H9 (cell line): ENCODE data around the gene WFIKKN2. TPM values are rescaled to one million over a fixed set of nuclear protein-coding genes. Genes with fewer than 3 reads are reported as not detected.

Experiments
- DNase-seq: peaks from one replicate; pipeline ENCODE4 v3.0.0-alpha.2; 2017
- H2AFZ ChIP-seq: one replicate; pipeline ENCODE4 v1.6.1; 2013; ENCODE audit warnings: mild to moderate bottlenecking, low read length, control low read depth, moderate library complexity
- H2AK5ac ChIP-seq: 2 replicates; pipeline ENCODE4 v1.6.1; 2013; ENCODE audit warnings: low read length, control low read depth, mixed read lengths; ENCODE audit not compliant: insufficient read length
- H2BK120ac ChIP-seq: one replicate; pipeline ENCODE4 v1.6.1; 2013; ENCODE audit warnings: low read depth, mild to moderate bottlenecking, low read length, control low read depth, inconsistent platforms; ENCODE audit not compliant: poor library complexity, severe bottlenecking
- H2BK12ac ChIP-seq: 2 replicates; pipeline ENCODE4 v1.6.1; 2013; ENCODE audit warnings: low read length, control low read depth, mixed read lengths, low read depth; ENCODE audit not compliant: insufficient read length
- H2BK15ac ChIP-seq: 2 replicates; pipeline ENCODE4 v1.6.1; 2013; ENCODE audit warnings: low read depth, low read length, control low read depth
- H2BK20ac ChIP-seq: one replicate; pipeline ENCODE4 v1.6.1; 2013; ENCODE audit warnings: low read depth, mild to moderate bottlenecking, low read length, control low read depth, inconsistent platforms; ENCODE audit not compliant: poor library complexity, severe bottlenecking
- H2BK5ac ChIP-seq: 2 replicates; pipeline ENCODE4 v1.6.1; 2013; ENCODE audit warnings: low read length, control low read depth, mixed read lengths; ENCODE audit not compliant: insufficient read length
- H3K14ac ChIP-seq: 2 replicates; pipeline ENCODE4 v1.6.1; 2013; ENCODE audit warnings: low read length, control low read depth; ENCODE audit not compliant: insufficient read depth
- H3K18ac ChIP-seq: 2 replicates; pipeline ENCODE4 v1.6.1; 2013; ENCODE audit warnings: low read depth, mild to moderate bottlenecking, mixed read lengths, low read length, control low read depth; ENCODE audit not compliant: insufficient read length
- H3K23ac ChIP-seq: 2 replicates; pipeline ENCODE4 v1.6.1; 2013; ENCODE audit warnings: low read length, control low read depth, mixed read lengths, low read depth; ENCODE audit not compliant: insufficient read length
- H3K23me2 ChIP-seq: 2 replicates; pipeline ENCODE4 v1.6.1; 2013; ENCODE audit warnings: low read depth, mild to moderate bottlenecking, mixed read lengths, low read length, control low read depth; ENCODE audit not compliant: insufficient read length, poor library complexity, severe bottlenecking
- H3K27ac ChIP-seq: 2 replicates; pipeline ENCODE4 v1.5.1; 2013; ENCODE audit warnings: low read length, control low read depth, mixed read lengths, low read depth; ENCODE audit not compliant: insufficient read length
- H3K27me3 ChIP-seq: 2 replicates; pipeline ENCODE4 v1.6.1; 2013; ENCODE audit warnings: low read length, control low read depth, inconsistent platforms; ENCODE audit not compliant: insufficient read depth
- H3K4ac ChIP-seq: 2 replicates; pipeline ENCODE4 v1.6.1; 2013; ENCODE audit warnings: low read depth, mild to moderate bottlenecking, control low read depth, inconsistent platforms, low read length, moderate library complexity
- H3K4me1 ChIP-seq: 2 replicates; pipeline ENCODE4 v1.6.1; 2013; ENCODE audit warnings: low read length, control low read depth, inconsistent platforms; ENCODE audit not compliant: insufficient read depth
- H3K4me2 ChIP-seq: 2 replicates; pipeline ENCODE4 v1.6.1; 2013; ENCODE audit warnings: low read length, control low read depth, mixed read lengths; ENCODE audit not compliant: insufficient read length, insufficient read depth
- H3K56ac ChIP-seq: 2 replicates; pipeline ENCODE4 v1.6.1; 2013; ENCODE audit warnings: low read depth, mild to moderate bottlenecking, mixed read lengths, low read length, control low read depth; ENCODE audit not compliant: insufficient read length
- H3K79me1 ChIP-seq: 2 replicates; pipeline ENCODE4 v1.6.1; 2013; ENCODE audit warnings: low read depth, mild to moderate bottlenecking, moderate library complexity, low read length, control low read depth, inconsistent platforms; ENCODE audit not compliant: insufficient read depth, poor library complexity, severe bottlenecking
- H3K79me2 ChIP-seq: 2 replicates; pipeline ENCODE4 v1.6.1; 2013; ENCODE audit warnings: low read length, control low read depth, inconsistent platforms; ENCODE audit not compliant: insufficient read depth
- H3K9ac ChIP-seq: 2 replicates; pipeline ENCODE4 v1.6.1; 2013; ENCODE audit warnings: low read length, control low read depth, mixed read lengths; ENCODE audit not compliant: insufficient read length; ENCODE audit errors: extremely low read depth
- H3K9me3 ChIP-seq: one replicate; pipeline ENCODE4 v1.6.1; 2013; ENCODE audit warnings: low read depth, low read length, inconsistent platforms; ENCODE audit not compliant: control insufficient read depth
- H3T11ph ChIP-seq: one replicate; pipeline ENCODE4 v1.6.1; 2013; ENCODE audit warnings: mild to moderate bottlenecking, low read length, control low read depth, inconsistent platforms
- H4K20me1 ChIP-seq: one replicate; pipeline ENCODE4 v1.6.1; 2013; ENCODE audit not compliant: control insufficient read depth, insufficient read length, insufficient read depth
- H4K5ac ChIP-seq: 2 replicates; pipeline ENCODE4 v1.6.1; 2013; ENCODE audit warnings: low read depth, mild to moderate bottlenecking, mixed read lengths, low read length, control low read depth; ENCODE audit not compliant: insufficient read length
- H4K8ac ChIP-seq: replicated peaks from 2 replicates; pipeline ENCODE4 v1.6.1; 2013; ENCODE audit warnings: low read length, control low read depth, mixed read lengths, low read depth; ENCODE audit not compliant: insufficient read length
- H4K91ac ChIP-seq: 2 replicates; pipeline ENCODE4 v1.6.1; 2013; ENCODE audit warnings: low read depth, mild to moderate bottlenecking, moderate library complexity, mixed read lengths, low read length, control low read depth; ENCODE audit not compliant: insufficient read length
- H3K27ac Mint-ChIP-seq, 3 experiments: 2 replicates in 2 of 3; 3 replicates in 1 of 3; pipeline ENCODE4 v1.8.0; 2020 to 2021; ENCODE audit warnings: mixed read lengths in 3 of 3, mild to moderate bottlenecking in 1 of 3, moderate library complexity in 1 of 3
- H3K27me3 Mint-ChIP-seq: 2 replicates; pipeline ENCODE4 v1.8.0; 2021; ENCODE audit warnings: low read depth, mild to moderate bottlenecking, moderate library complexity, mixed read lengths
- H3K36me3 Mint-ChIP-seq, 3 experiments: 2 replicates in 2 of 3; 3 replicates in 1 of 3; pipeline ENCODE4 v1.8.0; 2020 to 2021; ENCODE audit warnings: low read depth in 3 of 3, mixed read lengths in 3 of 3; ENCODE audit not compliant: insufficient read depth in 1 of 3
- H3K4me1 Mint-ChIP-seq, 2 experiments: 2 replicates each; pipeline ENCODE4 v1.8.0; 2020; ENCODE audit warnings: mixed read lengths in 2 of 2
- H3K4me3 Mint-ChIP-seq, 2 experiments: 2 replicates in 1 of 2; 3 replicates in 1 of 2; pipeline ENCODE4 v1.8.0; 2020 to 2021; ENCODE audit warnings: mild to moderate bottlenecking in 2 of 2, mixed read lengths in 2 of 2, moderate library complexity in 1 of 2
- H3K9me3 Mint-ChIP-seq, 2 experiments: 2 replicates in 1 of 2; 3 replicates in 1 of 2; pipeline ENCODE4 v1.8.0; 2020; ENCODE audit warnings: mild to moderate bottlenecking in 2 of 2, mixed read lengths in 2 of 2, moderate library complexity in 1 of 2
- CTCF ChIP-seq: fragments of 200-600 bp; sonication (generic); conservative IDR thresholded peaks from 3 replicates; pipeline ENCODE4 v1.8.0; 2021; ENCODE audit warnings: antibody characterized with exemption, mild to moderate bottlenecking
- WGBS: extraction: QIAGEN DNeasy Blood & Tissue Kit; methylation state at CpG from one replicate; pipeline ENCODE4 v1.1.7; 2013; ENCODE audit warnings: missing lambda C conversion rate, low lambda C conversion rate, mixed read lengths; ENCODE audit not compliant: insufficient read length; ENCODE audit errors: extremely low coverage; 5-methylcytosine and 5-hydroxymethylcytosine counted together
- total RNA-seq: library from RNA; stranded (reverse); gene quantifications from 2 replicates; pipeline ENCODE4 v1.2.1, GENCODE V29; 2021

The WFIKKN2 gene
- total RNA-seq, 1 experiment from 2014 or later, result 1.1 TPM

GRCh38 chr17:50865868-50866260 is 30.5 kb downstream of the WFIKKN2 start:
- H3K4me1 Mint-ChIP-seq, result peaks cover 27 to 33% of the 10 kb centered on the region in 2 experiments
- Histone ChIP-seq H2BK120ac (no peak overlapping the region), H3K14ac (peak overlapping the region; percentile 94), H2BK12ac (no peak overlapping the region), H4K8ac (no peak overlapping the region), H3K4me2 (peak overlapping the region; percentile 97), H3K23ac (no peak overlapping the region), H3K4me1 (no peaks in the 10 kb centered on the region), H4K5ac (no peak overlapping the region), H3K9ac (peak overlapping the region; percentile 69), H3K27ac (no peak overlapping the region), H2BK20ac (no peak overlapping the region), H2BK15ac (no peak overlapping the region), H3K56ac (no peak overlapping the region), H4K91ac (no peak overlapping the region), H3K79me2 (peaks cover 7% of the 10 kb centered on the region; the same call in 1 of the 2 replicates), H2AK5ac (no peak overlapping the region), H3K23me2 (peaks cover 4% of the 10 kb centered on the region), H3K4ac (no peak overlapping the region), H3K9me3 (no peaks in the 10 kb centered on the region), H2BK5ac (no peak overlapping the region), H3K27me3 (no peaks in the 10 kb centered on the region), H4K20me1 (no peaks in the 10 kb centered on the region), H3K18ac (peak overlapping the region; percentile 89), H2AFZ (no peak overlapping the region), H3T11ph (no peak overlapping the region), H3K79me1 (peaks cover 3% of the 10 kb centered on the region)
- WGBS, result no CpG with 5 or more reads among the region's 53 CpGs
- H3K27ac Mint-ChIP-seq, result no peak overlapping the region; a peak in 1 of 7 replicates
- no peaks in the 10 kb centered on the region for H3K27me3 Mint-ChIP-seq
- DNase-seq, result no peak
- H3K9me3 Mint-ChIP-seq, result no peaks in the 10 kb centered on the region; a peak in 2 of 5 replicates
- TF ChIP-seq CTCF, result no peak
- peak overlapping the region; percentile 83 to 90 for H3K4me3 Mint-ChIP-seq
- H3K36me3 Mint-ChIP-seq, result peaks cover 8 to 26% (median 21%) of the 10 kb centered on the region in 3 experiments; a peak in 6 of 7 replicates
